OCI-LY3 (cell line): ENCODE data around the gene LRP3.
A peak's percentile ranks its signal among the peaks of the same experiment; 100 is the strongest.

ENCODE experiments used
- H2AFZ ChIP-seq: fragments of 200-600, 300-600 bp; shearing (Covaris generic); 2 replicates; pipeline ENCODE4 v1.6.0; 2014; ENCODE audit warnings: antibody characterized with exemption, low read depth, low read length
- H3K27ac ChIP-seq: fragments of 200-600, 300-600 bp; sonication (generic); 2 replicates; pipeline ENCODE4 v1.5.1; 2014; ENCODE audit warnings: mild to moderate bottlenecking, low read length, moderate library complexity, mixed read lengths
- H3K27me3 ChIP-seq: fragments of 200-600, 300-600 bp; sonication (generic); 2 replicates; pipeline ENCODE4 v1.6.1; 2014; ENCODE audit warnings: low read depth, low read length, mixed read lengths
- H3K36me3 ChIP-seq: fragments of 200-600, 300-600 bp; sonication (generic); replicated peaks from 2 replicates; pipeline ENCODE3; 2014; ENCODE audit warnings: low read depth, low read length, mixed read lengths
- H3K4me1 ChIP-seq: fragments of 300-600, 200-600 bp; sonication (generic); 2 replicates; pipeline ENCODE4 v1.6.1; 2014; ENCODE audit warnings: low read length, mixed read lengths
- H3K4me2 ChIP-seq: fragments of 200-600, 300-600 bp; sonication (generic); 2 replicates; pipeline ENCODE4 v1.6.1; 2014; ENCODE audit warnings: low read length, mixed read lengths
- H3K4me3 ChIP-seq: fragments of 300-600, 200-600 bp; sonication (generic); 2 replicates; pipeline ENCODE4 v1.5.1; 2014; ENCODE audit warnings: antibody characterized with exemption, mild to moderate bottlenecking, low read length, moderate library complexity
- H3K79me2 ChIP-seq: fragments of 300-600, 200-600 bp; shearing (Covaris generic); 2 replicates; pipeline ENCODE4 v1.6.1; 2014; ENCODE audit warnings: mild to moderate bottlenecking, low read length, mixed read lengths
- H3K9ac ChIP-seq: fragments of 300-600, 200-600 bp; shearing (Covaris generic); 2 replicates; pipeline ENCODE4 v1.6.0; 2014; ENCODE audit warnings: mild to moderate bottlenecking, low read length, moderate library complexity
- H3K9me3 ChIP-seq: fragments of 200-600, 300-600 bp; shearing (Covaris generic); 2 replicates; pipeline ENCODE4 v1.6.1; 2014; ENCODE audit warnings: low read length, mixed read lengths; ENCODE audit not compliant: insufficient read depth
- H4K20me1 ChIP-seq: fragments of 200-600, 300-600 bp; sonication (generic); 2 replicates; pipeline ENCODE4 v1.6.1; 2016; ENCODE audit warnings: low read length, mixed read lengths; ENCODE audit not compliant: insufficient read depth
- CTCF ChIP-seq: fragments of 200-600, 300-600 bp; sonication (generic); IDR thresholded peaks from 2 replicates; pipeline ENCODE4 v1.5.1; 2014; ENCODE audit warnings: antibody characterized with exemption, low read length, low read depth
- EZH2phosphoT487 ChIP-seq: fragments of 200-600 bp; shearing (Covaris generic); IDR thresholded peaks from 2 replicates; pipeline ENCODE4 v1.6.1; 2018; ENCODE audit warnings: antibody characterized with exemption, mixed run types, low read depth

Gene LRP3

GRCh38 chr19:33238481-33239149 is 44.5 kb downstream of the LRP3 start:
- peaks cover 36% of the 10 kb centered on the region for H3K4me1 ChIP-seq
- no peak for TF ChIP-seq EZH2phosphoT487
- TF ChIP-seq CTCF: no peak
- no peak overlapping the region for H3K4me2 ChIP-seq
- no peak overlapping the region for H3K4me3 ChIP-seq
- peaks cover 12% of the 10 kb centered on the region for H3K27me3 ChIP-seq
- no peaks in the 10 kb centered on the region for H4K20me1 ChIP-seq
- H3K36me3 ChIP-seq: no peaks in the 10 kb centered on the region
- H3K27ac ChIP-seq: no peak overlapping the region
- H3K9me3 ChIP-seq: no peaks in the 10 kb centered on the region
- H3K9ac ChIP-seq: no peak overlapping the region
- no peaks in the 10 kb centered on the region for H3K79me2 ChIP-seq
- H2AFZ ChIP-seq: no peak overlapping the region

- no peaks in the 10 kb centered on the region for H3K9me3 ChIP-seq
- no peak overlapping the region for H2AFZ ChIP-seq
- no peak overlapping the region for H3K4me2 ChIP-seq
- H3K4me3 ChIP-seq: no peak overlapping the region
- H3K79me2 ChIP-seq: no peaks in the 10 kb centered on the region
- H3K9ac ChIP-seq: no peak overlapping the region
- no peak for TF ChIP-seq EZH2phosphoT487
- TF ChIP-seq CTCF: no peak
- H4K20me1 ChIP-seq: no peaks in the 10 kb centered on the region
- no peaks in the 10 kb centered on the region for H3K36me3 ChIP-seq
- no peak overlapping the region for H3K27ac ChIP-seq
- peaks cover 6% of the 10 kb centered on the region; the same call in 1 of the 2 replicates for H3K27me3 ChIP-seq
- peaks cover 31% of the 10 kb centered on the region for H3K4me1 ChIP-seq
These were observed 45.3 kb downstream of the LRP3 start for GRCh38 chr19:33239223-33239975.

GRCh38 chr19:33240181-33240771 is 46.1 kb downstream of the LRP3 start:
- Histone ChIP-seq H4K20me1 (no peaks in the 10 kb centered on the region), H3K27me3 (no peaks in the 10 kb centered on the region), H3K9ac (no peak overlapping the region), H3K4me3 (no peak overlapping the region), H3K9me3 (no peaks in the 10 kb centered on the region), H3K4me2 (no peak overlapping the region), H2AFZ (no peak overlapping the region), H3K79me2 (no peaks in the 10 kb centered on the region), H3K27ac (no peak overlapping the region), H3K4me1 (peaks cover 22% of the 10 kb centered on the region), H3K36me3 (no peaks in the 10 kb centered on the region)
- TF ChIP-seq CTCF: no peak
- TF ChIP-seq EZH2phosphoT487: no peak

- Histone ChIP-seq H3K27me3 (no peaks in the 10 kb centered on the region), H3K9me3 (no peaks in the 10 kb centered on the region), H3K36me3 (no peaks in the 10 kb centered on the region), H4K20me1 (no peaks in the 10 kb centered on the region), H3K4me2 (peak overlapping the region; percentile 58), H2AFZ (peak overlapping the region; percentile 73; the same call in 1 of the 2 replicates), H3K27ac (no peak overlapping the region), H3K4me1 (peaks cover 14% of the 10 kb centered on the region), H3K9ac (no peak overlapping the region; the same call in 1 of the 2 replicates), H3K79me2 (no peaks in the 10 kb centered on the region), H3K4me3 (peak overlapping the region; percentile 40; the same call in 1 of the 2 replicates)
- no peak for TF ChIP-seq EZH2phosphoT487
- no peak for TF ChIP-seq CTCF
These were observed 47.0 kb downstream of the LRP3 start for GRCh38 chr19:33241091-33241529.
